Natural killer cell (primary cell): Measurements from ENCODE around the gene MCOLN2. TPM values are rescaled to one million over a fixed set of nuclear protein-coding genes. Genes with fewer than 3 reads are reported as not detected.

Source experiments
- ATAC-seq, 3 donors: fragments of 150-1000 bp in 2 of 3; fragments of 200-7000 bp in 1 of 3; cut with Tn5 transposase; 1 replicate in 1 of 3; 2 replicates in 2 of 3; pipeline ENCODE4 v1.10.0; 2021; ENCODE audit warnings: mild to moderate bottlenecking in 2 of 3, moderate library complexity in 2 of 3
- DNase-seq, 2 donors: peaks; one replicate each; pipeline versions ENCODE4 v3.0.0 to v3.0.0-alpha.2; 2013 to 2021; ENCODE audit warnings: mixed read lengths in 1 of 2
- H3K27ac ChIP-seq: one replicate; pipeline ENCODE4 v1.5.1; 2013; ENCODE audit warnings: mild to moderate bottlenecking, low read length
- H3K27me3 ChIP-seq: one replicate; pipeline ENCODE4 v1.6.1; 2013; ENCODE audit warnings: low read length; ENCODE audit not compliant: control insufficient read depth, insufficient read depth
- H3K36me3 ChIP-seq: one replicate; pipeline ENCODE4 v1.6.1; 2013; ENCODE audit warnings: low read length; ENCODE audit not compliant: control insufficient read depth, insufficient read depth
- H3K4me1 ChIP-seq: one replicate; pipeline ENCODE4 v1.6.1; 2013; ENCODE audit warnings: low read length; ENCODE audit not compliant: control insufficient read depth, insufficient read depth
- H3K4me3 ChIP-seq: one replicate; pipeline ENCODE4 v1.5.1; 2013; ENCODE audit warnings: low read length
- H3K9me3 ChIP-seq: one replicate; pipeline ENCODE4 v1.6.1; 2013; ENCODE audit warnings: low read length; ENCODE audit not compliant: control insufficient read depth, insufficient read depth
- H3K27ac Mint-ChIP-seq, 2 donors: one replicate each; pipeline ENCODE4 v1.8.0; 2022; ENCODE audit warnings: mild to moderate bottlenecking in 2 of 2, mixed read lengths in 2 of 2, moderate library complexity in 1 of 2
- H3K27me3 Mint-ChIP-seq, 2 donors: one replicate each; pipeline ENCODE4 v1.8.0; 2022; ENCODE audit warnings: low read depth in 2 of 2, mixed read lengths in 2 of 2
- H3K36me3 Mint-ChIP-seq: one replicate; pipeline ENCODE4 v1.8.0; 2022; ENCODE audit warnings: mixed read lengths
- H3K4me1 Mint-ChIP-seq, 2 donors: one replicate each; pipeline ENCODE4 v1.8.0; 2022; ENCODE audit warnings: mixed read lengths in 2 of 2
- H3K4me3 Mint-ChIP-seq: one replicate; pipeline ENCODE4 v1.8.0; 2022; ENCODE audit warnings: mild to moderate bottlenecking, moderate library complexity, mixed read lengths
- H3K9me3 Mint-ChIP-seq, 2 donors: one replicate each; pipeline ENCODE4 v1.8.0; 2022; ENCODE audit warnings: mixed read lengths in 2 of 2
- WGBS: methylation state at CpG from one replicate; pipeline ENCODE4 v1.1.7; 2013; ENCODE audit warnings: missing lambda C conversion rate; ENCODE audit not compliant: insufficient coverage; 5-methylcytosine and 5-hydroxymethylcytosine counted together
- intact Hi-C: fragments of 100-400 bp; cut with micrococcal nuclease; formaldehyde crosslinking; loops from one replicate; pipeline ENCODE4 v1.14.2; 2022
- total RNA-seq, 4 donors: library from RNA; stranded (reverse); fragments of 120-200 nt in 1 of 4; gene quantifications; one replicate each; pipeline versions ENCODE4 v1.2.3 to v1.2.4, GENCODE V29; 2013 to 2022
- TF ChIP-seq, protein P1 (sequence below): fragments of 200-600 bp; IDR thresholded peaks from one replicate; pipeline ENCODE4 v1.8.0; 2022; ENCODE audit warnings: antibody characterized with exemption

The MCOLN2 gene
- total RNA-seq, 3 donors from 2014 or later (not counting 1 experiment from before 2014, with no cell fraction given), result 0.84 to 23.9 (median 3.8) TPM

DNA sequence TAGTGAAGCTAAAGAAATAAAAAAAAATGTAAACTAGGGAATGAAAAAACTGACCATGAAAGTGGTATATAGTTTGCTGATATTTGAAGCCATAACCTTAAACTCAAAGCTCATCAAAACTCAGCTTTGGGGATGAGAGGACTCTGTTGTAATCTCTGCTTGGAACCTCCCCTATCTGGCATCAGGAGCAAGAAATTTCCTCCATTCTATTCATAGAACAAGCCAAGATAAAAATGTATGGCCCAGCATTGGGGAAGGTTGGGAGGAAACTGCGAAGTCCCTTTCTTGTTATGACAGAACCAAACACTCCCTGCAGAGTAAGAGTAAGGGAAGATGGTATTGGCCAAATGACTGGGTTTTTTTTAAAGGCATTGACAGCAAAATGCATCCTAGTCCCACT, 35.6 kb downstream of the MCOLN2 start:
- Histone ChIP-seq H3K9me3 (no peaks in the 10 kb centered on the region), H3K36me3 (no peaks in the 10 kb centered on the region), H3K27ac (no peak overlapping the region), H3K4me1 (no peaks in the 10 kb centered on the region), H3K27me3 (no peaks in the 10 kb centered on the region), H3K4me3 (no peak overlapping the region)
- intact Hi-C loops, result no loop called here
- Mint-ChIP-seq H3K4me1 (no peaks in the 10 kb centered on the region), H3K9me3 (no peaks in the 10 kb centered on the region), H3K27ac (no peak overlapping the region), H3K4me3 (no peak overlapping the region), H3K27me3 (peaks cover 10 to 34% of the 10 kb centered on the region in 2 donors), H3K36me3 (no peaks in the 10 kb centered on the region)
- TF ChIP-seq, protein P1, sequence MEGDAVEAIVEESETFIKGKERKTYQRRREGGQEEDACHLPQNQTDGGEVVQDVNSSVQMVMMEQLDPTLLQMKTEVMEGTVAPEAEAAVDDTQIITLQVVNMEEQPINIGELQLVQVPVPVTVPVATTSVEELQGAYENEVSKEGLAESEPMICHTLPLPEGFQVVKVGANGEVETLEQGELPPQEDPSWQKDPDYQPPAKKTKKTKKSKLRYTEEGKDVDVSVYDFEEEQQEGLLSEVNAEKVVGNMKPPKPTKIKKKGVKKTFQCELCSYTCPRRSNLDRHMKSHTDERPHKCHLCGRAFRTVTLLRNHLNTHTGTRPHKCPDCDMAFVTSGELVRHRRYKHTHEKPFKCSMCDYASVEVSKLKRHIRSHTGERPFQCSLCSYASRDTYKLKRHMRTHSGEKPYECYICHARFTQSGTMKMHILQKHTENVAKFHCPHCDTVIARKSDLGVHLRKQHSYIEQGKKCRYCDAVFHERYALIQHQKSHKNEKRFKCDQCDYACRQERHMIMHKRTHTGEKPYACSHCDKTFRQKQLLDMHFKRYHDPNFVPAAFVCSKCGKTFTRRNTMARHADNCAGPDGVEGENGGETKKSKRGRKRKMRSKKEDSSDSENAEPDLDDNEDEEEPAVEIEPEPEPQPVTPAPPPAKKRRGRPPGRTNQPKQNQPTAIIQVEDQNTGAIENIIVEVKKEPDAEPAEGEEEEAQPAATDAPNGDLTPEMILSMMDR, result no peak
- no CpG with 5 or more reads among the region's 1 CpG for WGBS
- DNase-seq (no peak), ATAC-seq (no peak)

DNA sequence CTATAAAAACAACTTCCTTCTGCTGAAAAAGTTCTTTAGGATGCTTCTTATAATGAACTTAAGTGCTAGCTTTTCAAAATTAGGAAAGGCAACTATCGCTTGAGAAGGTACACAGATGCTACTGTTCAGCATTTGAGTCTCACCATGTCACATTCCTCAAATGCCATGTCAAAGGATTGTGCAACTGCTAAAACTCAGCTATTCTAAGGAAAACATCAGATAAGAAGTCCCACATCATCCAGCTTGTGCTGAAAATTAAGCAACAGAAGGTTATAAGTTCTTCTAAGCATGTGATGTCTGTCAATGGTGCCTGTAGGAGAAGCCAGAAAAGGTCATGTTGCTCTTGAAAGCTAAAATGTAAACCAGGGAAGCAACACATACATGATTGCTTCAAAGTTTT, 36.5 kb downstream of the MCOLN2 start:
- Histone ChIP-seq H3K27ac (no peak overlapping the region), H3K9me3 (no peaks in the 10 kb centered on the region), H3K36me3 (no peaks in the 10 kb centered on the region), H3K27me3 (no peaks in the 10 kb centered on the region), H3K4me1 (no peaks in the 10 kb centered on the region), H3K4me3 (no peak overlapping the region)
- TF ChIP-seq, protein P1, result no peak
- intact Hi-C loops, result no loop called here
- H3K9me3 Mint-ChIP-seq, result no peaks in the 10 kb centered on the region
- H3K4me3 Mint-ChIP-seq, result no peak overlapping the region
- ATAC-seq (no peak), DNase-seq (no peak)
- H3K36me3 Mint-ChIP-seq, result no peaks in the 10 kb centered on the region
- 94% methylated on average over 1 of the region's 1 CpG for WGBS
- peaks cover 10 to 36% of the 10 kb centered on the region in 2 donors for H3K27me3 Mint-ChIP-seq
- H3K4me1 Mint-ChIP-seq, result no peaks in the 10 kb centered on the region
- no peak overlapping the region for H3K27ac Mint-ChIP-seq

DNA sequence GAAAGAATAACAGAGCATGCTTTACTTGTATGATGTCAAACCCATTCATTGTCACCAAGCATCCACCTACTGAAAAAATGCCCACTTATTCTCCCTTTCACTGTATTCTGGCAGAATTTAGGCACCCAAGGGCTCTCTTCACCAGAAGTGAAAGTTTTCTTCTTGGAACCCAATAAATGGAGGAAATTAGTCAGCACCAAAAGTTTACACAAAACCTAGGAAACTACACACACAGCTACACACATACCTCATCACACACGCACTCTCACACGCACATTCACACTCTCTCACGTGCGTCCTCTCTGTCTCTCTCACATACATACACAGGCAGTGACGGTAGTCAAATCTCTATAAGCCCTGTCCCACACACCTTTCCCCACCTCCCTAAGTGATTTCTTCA, 37.6 kb downstream of the MCOLN2 start:
- Histone ChIP-seq H3K36me3 (no peaks in the 10 kb centered on the region), H3K9me3 (no peaks in the 10 kb centered on the region), H3K4me3 (no peak overlapping the region), H3K4me1 (no peaks in the 10 kb centered on the region), H3K27ac (no peak overlapping the region), H3K27me3 (no peaks in the 10 kb centered on the region)
- intact Hi-C loops, result no loop called here
- H3K36me3 Mint-ChIP-seq, result no peaks in the 10 kb centered on the region
- peaks cover 10 to 47% of the 10 kb centered on the region in 2 donors for H3K27me3 Mint-ChIP-seq
- 71% methylated on average over 5 of the region's 5 CpGs for WGBS
- DNase-seq, result peak in 1 of 2 donors; percentile 59
- ATAC-seq, result peak in 2 of 3 donors; percentile 21 to 67
- H3K4me3 Mint-ChIP-seq, result no peak overlapping the region
- TF ChIP-seq, protein P1, result no peak
- no peak overlapping the region for H3K27ac Mint-ChIP-seq
- H3K9me3 Mint-ChIP-seq, result no peaks in the 10 kb centered on the region
- no peaks in the 10 kb centered on the region for H3K4me1 Mint-ChIP-seq

DNA sequence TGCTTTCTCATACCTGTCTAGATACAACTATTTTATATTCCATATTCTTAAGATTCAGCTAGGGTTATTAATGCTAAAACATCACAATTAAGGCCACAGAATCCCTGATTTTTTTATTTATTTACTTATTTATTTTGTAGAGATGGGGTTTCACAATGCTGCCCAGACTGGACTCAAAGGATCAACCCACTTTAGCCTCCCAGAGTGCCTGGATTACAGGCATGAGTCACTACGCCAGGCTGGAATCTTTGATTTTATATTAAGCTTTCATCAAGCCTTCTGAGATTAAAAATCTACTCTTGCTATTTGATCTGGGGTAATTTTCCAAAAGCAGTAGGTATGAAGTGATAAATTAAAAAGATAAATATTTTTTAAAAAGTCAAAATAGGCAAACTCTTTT, 38.9 kb downstream of the MCOLN2 start:
- Mint-ChIP-seq H3K4me1 (no peaks in the 10 kb centered on the region), H3K36me3 (no peaks in the 10 kb centered on the region)

More for the DNA sequence above, 38.9 kb downstream of the MCOLN2 start:
- no peaks in the 10 kb centered on the region for H3K4me1 ChIP-seq
- DNase-seq, result no peak
- no peak for ATAC-seq
- 100% methylated on average over 1 of the region's 1 CpG for WGBS
- no peaks in the 10 kb centered on the region for H3K27me3 ChIP-seq
- H3K4me3 ChIP-seq, result no peak overlapping the region
- no peaks in the 10 kb centered on the region for H3K9me3 ChIP-seq
- H3K27ac ChIP-seq, result no peak overlapping the region
- Mint-ChIP-seq H3K4me3 (no peak overlapping the region), H3K27ac (no peak overlapping the region), H3K27me3 (peaks cover 12 to 60% of the 10 kb centered on the region in 2 donors), H3K9me3 (no peaks in the 10 kb centered on the region)
- no peaks in the 10 kb centered on the region for H3K36me3 ChIP-seq
- intact Hi-C loops, result no loop called here
- TF ChIP-seq, protein P1, result no peak
